B cell (primary cell): Measurements from ENCODE around the gene SYCE3.

Experiments
- CTCF ChIP-seq: fragments of 200-600 bp; IDR thresholded peaks from one replicate; pipeline ENCODE4 v1.8.0; 2022; ENCODE audit warnings: antibody characterized with exemption, mild to moderate bottlenecking
- EZH2 ChIP-seq: IDR thresholded peaks from 2 replicates; pipeline ENCODE4 v1.6.1; 2012; ENCODE audit warnings: borderline replicate concordance, low read depth, mild to moderate bottlenecking, moderate library complexity, low read length; ENCODE audit not compliant: insufficient read depth, poor library complexity, severe bottlenecking

- TF ChIP-seq CTCF (no peak), EZH2 (no peak)
Measured at GRCh38 chr22:50577697-50577986, 14.9 kb upstream of the SYCE3 start.
